Retinal pigment epithelial cell (primary cell): ENCODE results near the gene WNT9A.
"Not testable (repeated sequence)": the region's sequence is repeated elsewhere in the genome, so short reads cannot be mapped to it uniquely, and the experiment has no call there.

Source experiments
- DNase-seq: peaks from one replicate; pipeline ENCODE4 v3.0.0-alpha.2; 2010; ENCODE audit warnings: low read depth
- H3K4me3 ChIP-seq: 2 replicates; pipeline ENCODE4 v1.5.1; 2011; ENCODE audit warnings: mild to moderate bottlenecking, low read length, control low read depth, moderate library complexity
- TF ChIP-seq, protein P1 (sequence below): conservative IDR thresholded peaks from 2 replicates; pipeline ENCODE4 v1.5.1; 2011; ENCODE audit warnings: low read depth, low read length, control low read depth, inconsistent platforms

The WNT9A gene

GRCh38 chr1:227910511-227911153 lies 37.1 kb downstream of the WNT9A start:
- TF ChIP-seq, protein P1, sequence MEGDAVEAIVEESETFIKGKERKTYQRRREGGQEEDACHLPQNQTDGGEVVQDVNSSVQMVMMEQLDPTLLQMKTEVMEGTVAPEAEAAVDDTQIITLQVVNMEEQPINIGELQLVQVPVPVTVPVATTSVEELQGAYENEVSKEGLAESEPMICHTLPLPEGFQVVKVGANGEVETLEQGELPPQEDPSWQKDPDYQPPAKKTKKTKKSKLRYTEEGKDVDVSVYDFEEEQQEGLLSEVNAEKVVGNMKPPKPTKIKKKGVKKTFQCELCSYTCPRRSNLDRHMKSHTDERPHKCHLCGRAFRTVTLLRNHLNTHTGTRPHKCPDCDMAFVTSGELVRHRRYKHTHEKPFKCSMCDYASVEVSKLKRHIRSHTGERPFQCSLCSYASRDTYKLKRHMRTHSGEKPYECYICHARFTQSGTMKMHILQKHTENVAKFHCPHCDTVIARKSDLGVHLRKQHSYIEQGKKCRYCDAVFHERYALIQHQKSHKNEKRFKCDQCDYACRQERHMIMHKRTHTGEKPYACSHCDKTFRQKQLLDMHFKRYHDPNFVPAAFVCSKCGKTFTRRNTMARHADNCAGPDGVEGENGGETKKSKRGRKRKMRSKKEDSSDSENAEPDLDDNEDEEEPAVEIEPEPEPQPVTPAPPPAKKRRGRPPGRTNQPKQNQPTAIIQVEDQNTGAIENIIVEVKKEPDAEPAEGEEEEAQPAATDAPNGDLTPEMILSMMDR, result no peak
- DNase-seq, result no peak
- H3K4me3 ChIP-seq, result no peak overlapping the region

- H3K4me3 ChIP-seq, DNase-seq: not testable (repeated sequence)
Measured at GRCh38 chr1:227909923-227910328, 37.8 kb downstream of the WNT9A start.

DNA sequence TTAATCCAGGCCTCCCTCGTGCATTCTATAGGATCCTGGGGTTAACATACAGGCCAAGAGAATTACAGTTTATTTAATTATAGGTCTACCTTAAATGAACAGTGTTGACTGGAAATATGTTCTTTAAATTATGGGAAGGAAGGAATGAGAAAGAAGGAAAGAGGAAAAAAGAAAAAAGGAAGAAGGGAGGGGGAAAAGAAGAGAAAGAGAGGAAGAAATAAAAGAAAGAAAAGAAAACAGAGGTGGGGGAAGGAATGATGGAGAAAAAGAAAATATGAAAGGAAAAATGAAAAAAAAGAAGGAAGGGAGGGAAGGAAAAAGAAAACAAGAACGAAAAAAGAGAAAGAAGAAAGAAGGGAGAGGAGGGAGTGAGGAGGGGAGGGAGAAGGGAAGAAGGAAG lies 38.5 kb downstream of the WNT9A start:
- TF ChIP-seq, protein P1, result no peak
- no peak for DNase-seq
- H3K4me3 ChIP-seq, result no peak overlapping the region

DNA sequence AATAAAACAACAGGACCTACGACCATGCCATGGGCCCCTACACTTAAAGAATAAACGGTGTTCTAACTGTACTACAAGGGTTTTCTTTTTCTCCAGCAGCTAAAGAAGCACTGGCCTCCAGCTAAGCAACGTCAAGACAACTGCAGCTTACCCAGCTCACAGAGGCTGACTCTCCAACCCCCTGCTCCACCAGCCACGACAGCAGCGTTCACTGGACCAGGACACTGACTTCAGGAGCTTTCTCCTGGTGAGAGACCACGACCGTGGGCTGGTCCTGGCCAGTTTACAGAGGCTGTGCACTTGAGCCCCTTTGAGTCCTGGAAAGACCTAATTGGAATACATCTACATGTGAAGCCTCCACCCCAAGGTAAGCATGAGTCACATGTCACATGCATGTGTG lies 39.4 kb downstream of the WNT9A start:
- no peak overlapping the region for H3K4me3 ChIP-seq
- no peak for DNase-seq
- TF ChIP-seq, protein P1, result no peak

GRCh38 chr1:227907439-227908015 lies 40.2 kb downstream of the WNT9A start:
- TF ChIP-seq, protein P1, result no peak
- H3K4me3 ChIP-seq, result no peak overlapping the region
- DNase-seq, result no peak

DNA sequence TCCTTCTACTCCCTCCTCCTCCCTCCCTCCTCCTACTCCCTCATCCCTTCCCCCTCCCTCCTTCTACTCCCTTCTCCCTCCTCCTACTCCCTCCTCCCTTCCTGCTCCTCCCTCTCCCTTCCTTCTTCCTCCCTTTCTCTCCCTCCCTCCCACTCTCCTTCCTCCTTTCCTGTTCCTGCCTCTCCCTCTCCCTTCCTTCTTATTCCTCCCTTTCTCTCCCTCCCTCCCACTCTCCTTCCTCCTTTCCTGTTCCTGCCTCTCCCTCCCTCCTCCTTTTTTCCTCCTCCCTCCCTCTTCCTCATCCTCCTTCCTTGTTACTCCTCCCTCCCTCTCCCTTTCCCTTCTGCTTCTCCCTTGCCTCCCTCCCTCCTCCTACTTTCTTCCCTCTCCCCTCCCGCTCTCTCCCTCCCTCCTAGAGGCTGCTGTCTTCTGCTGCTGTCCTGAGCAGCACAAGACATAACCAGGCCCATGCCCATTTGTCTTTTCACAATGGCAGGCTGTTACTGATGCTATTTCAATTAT lies 41.1 kb downstream of the WNT9A start:
- no peak overlapping the region for H3K4me3 ChIP-seq
- no peak for DNase-seq
- TF ChIP-seq, protein P1, result no peak

- TF ChIP-seq, protein P1, result no peak
- no peak for DNase-seq
- no peak overlapping the region for H3K4me3 ChIP-seq
Measured at GRCh38 chr1:227905573-227906487, 41.9 kb downstream of the WNT9A start.
